ENCODE results near the gene GAB1.

GAB1 gene

GRCh38 chr4:143351774-143352451, 15.2 kb downstream of the GAB1 start:
- Mint-ChIP-seq H3K4me3 (no peak overlapping the region), H3K36me3 (ENCODE audit: low read depth) (peaks cover 22% of the 10 kb centered on the region), H3K9me3 (peaks cover 3% of the 10 kb centered on the region), H3K27ac (no peak overlapping the region), H3K27me3 (ENCODE audit: low read depth, poor library complexity) (peaks cover 2% of the 10 kb centered on the region), H3K4me1 (peaks cover 12% of the 10 kb centered on the region)
- no peak for TF ChIP-seq CTCF (IDR thresholded peaks at IDR 0.05)
- DNase-seq: no peak

DNA sequence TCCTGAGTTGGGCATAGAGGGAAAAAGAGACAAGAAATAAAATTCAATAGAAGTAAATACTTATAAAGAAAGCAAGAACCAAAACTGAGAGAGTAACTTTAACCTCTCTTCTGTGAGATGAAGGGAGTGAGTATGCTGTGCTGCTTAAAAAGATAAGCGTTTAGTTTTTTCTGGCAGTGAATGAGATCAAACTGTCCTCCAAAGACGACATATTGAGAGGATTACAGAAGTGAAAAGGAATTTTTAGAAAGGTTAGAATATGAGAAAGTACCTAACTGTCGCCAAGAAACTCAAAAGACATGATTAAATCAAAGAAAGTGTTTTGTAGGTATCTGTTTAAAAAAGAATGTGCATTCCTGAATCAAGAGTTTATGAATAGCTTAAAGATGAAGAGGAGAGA, 16.0 kb downstream of the GAB1 start:
- peaks cover 12% of the 10 kb centered on the region for H3K4me1 Mint-ChIP-seq
- DNase-seq: no peak
- peaks cover 3% of the 10 kb centered on the region for H3K9me3 Mint-ChIP-seq
- peaks cover 2% of the 10 kb centered on the region for H3K27me3 Mint-ChIP-seq (ENCODE audit: low read depth, poor library complexity)
- H3K27ac Mint-ChIP-seq: no peak overlapping the region
- H3K4me3 Mint-ChIP-seq: no peak overlapping the region
- peaks cover 16% of the 10 kb centered on the region for H3K36me3 Mint-ChIP-seq (ENCODE audit: low read depth)
- TF ChIP-seq CTCF (IDR thresholded peaks at IDR 0.05): no peak

- Mint-ChIP-seq H3K27ac (no peak overlapping the region), H3K9me3 (peaks cover 3% of the 10 kb centered on the region), H3K36me3 (ENCODE audit: low read depth) (peaks cover 16% of the 10 kb centered on the region), H3K27me3 (ENCODE audit: low read depth, poor library complexity) (peaks cover 2% of the 10 kb centered on the region), H3K4me1 (peaks cover 16% of the 10 kb centered on the region), H3K4me3 (no peak overlapping the region)
- no peak for TF ChIP-seq CTCF (IDR thresholded peaks at IDR 0.05)
- DNase-seq: no peak
Measured at GRCh38 chr4:143353797-143354196, 17.1 kb downstream of the GAB1 start.

- H3K27ac Mint-ChIP-seq: no peak overlapping the region
- DNase-seq: no peak
- H3K9me3 Mint-ChIP-seq: peaks cover 3% of the 10 kb centered on the region
- peaks cover 15% of the 10 kb centered on the region for H3K36me3 Mint-ChIP-seq (ENCODE audit: low read depth)
- H3K4me3 Mint-ChIP-seq: no peak overlapping the region
- peaks cover 2% of the 10 kb centered on the region for H3K27me3 Mint-ChIP-seq (ENCODE audit: low read depth, poor library complexity)
- TF ChIP-seq CTCF (IDR thresholded peaks at IDR 0.05): no peak
- peaks cover 28% of the 10 kb centered on the region for H3K4me1 Mint-ChIP-seq
Measured at GRCh38 chr4:143354990-143355389, 18.3 kb downstream of the GAB1 start.

- no peak overlapping the region for H3K4me3 Mint-ChIP-seq
- peaks cover 29% of the 10 kb centered on the region for H3K4me1 Mint-ChIP-seq
- no peak overlapping the region for H3K27ac Mint-ChIP-seq
- DNase-seq: no peak
- no peak for TF ChIP-seq CTCF (IDR thresholded peaks at IDR 0.05)
- peaks cover 3% of the 10 kb centered on the region for H3K9me3 Mint-ChIP-seq
- H3K27me3 Mint-ChIP-seq (ENCODE audit: low read depth, poor library complexity): peaks cover 2% of the 10 kb centered on the region
- peaks cover 11% of the 10 kb centered on the region for H3K36me3 Mint-ChIP-seq (ENCODE audit: low read depth)
Measured at GRCh38 chr4:143355540-143356217, 19.0 kb downstream of the GAB1 start.

GRCh38 chr4:143356493-143356892, 19.8 kb downstream of the GAB1 start:
- Mint-ChIP-seq H3K36me3 (ENCODE audit: low read depth) (peaks cover 8% of the 10 kb centered on the region), H3K4me1 (peaks cover 33% of the 10 kb centered on the region), H3K9me3 (peaks cover under 1% of the 10 kb centered on the region), H3K27ac (no peak overlapping the region), H3K4me3 (no peak overlapping the region), H3K27me3 (ENCODE audit: low read depth, poor library complexity) (peaks cover 2% of the 10 kb centered on the region)
- TF ChIP-seq CTCF (IDR thresholded peaks at IDR 0.05): no peak
- no peak for DNase-seq

Measured in nephron progenitor cell (in vitro differentiated cells).